ENCODE results near the gene MYL12B.

DNA sequence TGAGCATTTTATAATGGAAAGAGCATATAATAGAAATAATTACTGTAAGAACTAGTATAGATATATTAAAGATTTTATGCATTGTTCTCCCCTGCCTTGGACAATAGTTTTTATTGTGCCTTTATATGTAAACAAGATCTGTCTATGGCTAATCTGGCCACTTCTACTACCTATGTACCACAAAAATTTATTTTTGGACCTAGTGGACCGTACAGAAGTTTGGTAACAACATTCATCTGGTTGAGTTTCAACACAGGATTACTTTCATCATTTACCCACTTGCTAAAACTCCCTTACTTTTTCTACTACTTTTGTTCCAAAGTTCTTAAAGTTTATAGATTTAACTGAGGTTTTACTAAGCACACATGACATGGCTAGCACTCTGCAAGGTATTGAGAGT, 28.9 kb upstream of the MYL12B start:
- TF ChIP-seq, protein P1, sequence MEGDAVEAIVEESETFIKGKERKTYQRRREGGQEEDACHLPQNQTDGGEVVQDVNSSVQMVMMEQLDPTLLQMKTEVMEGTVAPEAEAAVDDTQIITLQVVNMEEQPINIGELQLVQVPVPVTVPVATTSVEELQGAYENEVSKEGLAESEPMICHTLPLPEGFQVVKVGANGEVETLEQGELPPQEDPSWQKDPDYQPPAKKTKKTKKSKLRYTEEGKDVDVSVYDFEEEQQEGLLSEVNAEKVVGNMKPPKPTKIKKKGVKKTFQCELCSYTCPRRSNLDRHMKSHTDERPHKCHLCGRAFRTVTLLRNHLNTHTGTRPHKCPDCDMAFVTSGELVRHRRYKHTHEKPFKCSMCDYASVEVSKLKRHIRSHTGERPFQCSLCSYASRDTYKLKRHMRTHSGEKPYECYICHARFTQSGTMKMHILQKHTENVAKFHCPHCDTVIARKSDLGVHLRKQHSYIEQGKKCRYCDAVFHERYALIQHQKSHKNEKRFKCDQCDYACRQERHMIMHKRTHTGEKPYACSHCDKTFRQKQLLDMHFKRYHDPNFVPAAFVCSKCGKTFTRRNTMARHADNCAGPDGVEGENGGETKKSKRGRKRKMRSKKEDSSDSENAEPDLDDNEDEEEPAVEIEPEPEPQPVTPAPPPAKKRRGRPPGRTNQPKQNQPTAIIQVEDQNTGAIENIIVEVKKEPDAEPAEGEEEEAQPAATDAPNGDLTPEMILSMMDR (IDR thresholded peaks at IDR 0.05) = no peak
- no peak for TF ChIP-seq POLR2AphosphoS5 (IDR thresholded peaks at IDR 0.05; ENCODE audit: low read depth, low read length)

Measured in Panc1 (cell line).